Measurements from ENCODE around the gene RPL14. TPM values are rescaled to one million over a fixed set of nuclear protein-coding genes. Genes with fewer than 3 reads are reported as not detected.

RPL14 gene
- total and polyA plus RNA-seq, 11 donors: 159 to 1,346 (median 1,044) TPM

- ATAC-seq (peak in 1 of 4 donors; percentile 29), DNase-seq (no peak)
- peaks cover 0 to 50% (median 24%) of the 10 kb centered on the region in 9 donors for H3K36me3 ChIP-seq
- H3K4me3 ChIP-seq: no peak overlapping the region
- no peak overlapping the region for H3K27ac ChIP-seq
- H3K9me3 ChIP-seq: no peaks in the 10 kb centered on the region
- H3K4me1 ChIP-seq: peaks cover 0 to 4% (median 0%) of the 10 kb centered on the region in 12 donors
- 90 to 93% (median 93%) methylated on average over 6 to 9 of the region's 9 CpGs for WGBS, 4 donors
- intact Hi-C loops (cut with DNase I): no loop called here
- H3K27me3 ChIP-seq: no peaks in the 10 kb centered on the region
- no peak for TF ChIP-seq CTCF (IDR thresholded peaks at IDR 0.05)
- TF ChIP-seq POLR2A (IDR thresholded peaks at IDR 0.05): no peak
Observed at GRCh38 chr3:40445062-40445461, 12.1 kb upstream of the RPL14 start.

GRCh38 chr3:40445880-40446279, 11.3 kb upstream of the RPL14 start:
- peaks cover 0 to 7% (median 0%) of the 10 kb centered on the region in 12 donors for H3K4me1 ChIP-seq
- peaks cover 0 to 56% (median 31%) of the 10 kb centered on the region in 9 donors for H3K36me3 ChIP-seq
- no peaks in the 10 kb centered on the region for H3K9me3 ChIP-seq
- H3K27me3 ChIP-seq: no peaks in the 10 kb centered on the region
- TF ChIP-seq CTCF (IDR thresholded peaks at IDR 0.05): no peak
- no peak for TF ChIP-seq POLR2A (IDR thresholded peaks at IDR 0.05)
- DNase-seq (no peak), ATAC-seq (no peak)
- 69 to 83% (median 80%) methylated on average over 4 of the region's 4 CpGs for WGBS, 4 donors
- no peak overlapping the region for H3K4me3 ChIP-seq
- intact Hi-C loops (cut with DNase I): no loop called here
- H3K27ac ChIP-seq: no peak overlapping the region

- TF ChIP-seq POLR2A (IDR thresholded peaks at IDR 0.05) (no peak), CTCF (IDR thresholded peaks at IDR 0.05) (no peak)
- Histone ChIP-seq H3K27ac (peak overlapping the region in 1 of 12 donors; percentile 28), H3K36me3 (peaks cover 0 to 46% (median 26%) of the 10 kb centered on the region in 9 donors), H3K27me3 (no peaks in the 10 kb centered on the region), H3K4me1 (peaks cover 0 to 30% (median 13%) of the 10 kb centered on the region in 12 donors), H3K4me3 (no peak overlapping the region), H3K9me3 (no peaks in the 10 kb centered on the region)
- DNase-seq: no peak
- 70 to 77% (median 72%) methylated on average over 2 of the region's 2 CpGs for WGBS, 4 donors
- ATAC-seq: no peak
- intact Hi-C loops (cut with DNase I): loop anchor here in 8 of 10 donors (5.0 to 10.0 kb wide), 9 partner anchors 72 to 246 kb away; partner anchors contain the start of gene ZNF621 (in 2 of the 8)
Observed at GRCh38 chr3:40450438-40450837, 6.7 kb upstream of the RPL14 start.

GRCh38 chr3:40451551-40451950, 5.6 kb upstream of the RPL14 start:
- no peak overlapping the region for H3K4me3 ChIP-seq

More at GRCh38 chr3:40451551-40451950, 5.6 kb upstream of the RPL14 start:
- intact Hi-C loops (cut with DNase I): loop anchor here in 8 of 10 donors (5.0 to 10.0 kb wide), 9 partner anchors 71 to 247 kb away; partner anchors contain the start of gene ZNF621 (in 2 of the 8)
- DNase-seq (no peak), ATAC-seq (no peak)
- peaks cover 0 to 35% (median 15%) of the 10 kb centered on the region in 9 donors for H3K36me3 ChIP-seq
- H3K4me1 ChIP-seq: peaks cover 3 to 34% (median 17%) of the 10 kb centered on the region in 12 donors
- H3K27me3 ChIP-seq: no peaks in the 10 kb centered on the region
- peak overlapping the region in 3 of 12 donors; percentile 91 to 98 (median 93) for H3K27ac ChIP-seq
- H3K9me3 ChIP-seq: no peaks in the 10 kb centered on the region
- TF ChIP-seq CTCF (IDR thresholded peaks at IDR 0.05) (no peak), POLR2A (IDR thresholded peaks at IDR 0.05) (no peak)

Data from heart left ventricle (tissue), 16 donors.